Uterus (tissue), 2 donors: Measurements from ENCODE around the gene KIRREL2.

Experiments used
- CTCF ChIP-seq, 4 experiments: fragments of 200-600 bp in 2 of 4; fragments of 450-650 bp in 2 of 4; sonication (generic) in 2 of 4; IDR thresholded peaks; one replicate each; pipeline ENCODE4 v1.5.1; 2016 to 2019; ENCODE audit warnings: antibody characterized with exemption in 4 of 4, mild to moderate bottlenecking in 2 of 4, moderate library complexity in 1 of 4
- POLR2A ChIP-seq, 2 donors: fragments of 450-650 bp; IDR thresholded peaks; one replicate each; pipeline ENCODE4 v1.6.1; 2016; ENCODE audit warnings: antibody characterized with exemption in 2 of 2, mild to moderate bottlenecking in 1 of 2, moderate library complexity in 1 of 2

DNA sequence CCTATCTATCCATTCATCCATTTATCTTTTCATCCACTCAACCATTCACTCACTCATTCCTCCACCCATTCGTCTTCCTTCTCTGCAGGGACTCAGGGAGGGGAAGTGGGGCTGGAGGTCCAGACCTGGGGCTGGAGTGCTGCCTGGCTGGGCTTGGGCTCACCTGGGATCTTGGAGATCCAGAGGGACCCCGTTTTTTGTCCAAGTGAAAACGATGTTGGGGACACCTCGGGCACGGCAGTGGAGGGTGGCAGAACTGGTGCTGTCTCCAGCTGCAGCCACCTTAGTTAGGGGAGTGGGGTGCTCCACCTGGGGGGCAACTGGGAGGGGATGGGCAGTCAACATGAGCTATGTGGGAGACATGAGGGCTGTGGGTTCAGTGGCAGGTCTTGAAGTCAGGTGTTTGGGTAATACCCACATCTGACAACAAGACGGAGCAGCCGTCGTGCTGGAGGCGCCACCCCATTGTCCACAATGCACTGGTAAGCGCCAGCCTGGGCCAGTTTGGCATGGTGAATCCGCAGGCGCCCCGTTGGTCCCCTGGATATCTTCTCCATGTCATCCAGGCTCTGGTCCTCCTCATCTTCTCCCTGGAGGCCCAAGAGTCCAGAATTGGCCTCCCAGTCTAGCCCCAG lies 14.6 kb upstream of the KIRREL2 start:
- no peak for TF ChIP-seq CTCF (IDR thresholded peaks at IDR 0.05)
- no peak for TF ChIP-seq POLR2A (IDR thresholded peaks at IDR 0.05)
